ENCODE results near the gene C1QTNF3. TPM values are rescaled to one million over a fixed set of nuclear protein-coding genes. Genes with fewer than 3 reads are reported as not detected.
"Not testable (repeated sequence)": the region's sequence is repeated elsewhere in the genome, so short reads cannot be mapped to it uniquely, and the experiment has no call there.

The C1QTNF3 gene
- total RNA-seq (2014; rRNA removed; shearing (Covaris generic)): 1.1 and 1.3 TPM in 2 replicates

- DNase-seq (ENCODE audit: low read depth): no peak
Measured at GRCh38 chr5:34043099-34043876, at the start of gene C1QTNF3. C1QTNF3 (minus strand) TSS chr5:34043213; CDS start chr5:34043125, 88 bp downstream.

- DNase-seq (ENCODE audit: low read depth): not testable (repeated sequence)
Measured at GRCh38 chr5:34091039-34091438, 48.0 kb upstream of the C1QTNF3 start.

DNA sequence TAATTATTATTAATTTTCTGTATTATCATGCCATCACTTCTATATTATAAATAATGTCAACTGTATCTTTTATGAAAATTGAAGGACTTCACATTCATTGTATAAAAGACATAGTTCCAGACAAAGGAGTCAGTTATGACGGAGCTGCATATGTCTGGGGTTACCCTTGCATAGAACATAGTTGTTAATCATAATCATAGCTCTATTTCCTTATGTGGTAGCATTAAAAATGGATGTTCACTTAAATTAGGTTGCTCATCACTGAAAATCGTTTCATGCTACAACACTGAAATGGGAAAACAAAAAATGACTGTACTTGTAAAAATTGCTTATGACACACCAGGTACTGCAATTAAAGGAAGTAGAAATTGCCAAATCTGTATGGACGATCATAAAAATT lies 46.8 kb upstream of the C1QTNF3 start:
- DNase-seq (ENCODE audit: low read depth): not testable (repeated sequence)

DNA sequence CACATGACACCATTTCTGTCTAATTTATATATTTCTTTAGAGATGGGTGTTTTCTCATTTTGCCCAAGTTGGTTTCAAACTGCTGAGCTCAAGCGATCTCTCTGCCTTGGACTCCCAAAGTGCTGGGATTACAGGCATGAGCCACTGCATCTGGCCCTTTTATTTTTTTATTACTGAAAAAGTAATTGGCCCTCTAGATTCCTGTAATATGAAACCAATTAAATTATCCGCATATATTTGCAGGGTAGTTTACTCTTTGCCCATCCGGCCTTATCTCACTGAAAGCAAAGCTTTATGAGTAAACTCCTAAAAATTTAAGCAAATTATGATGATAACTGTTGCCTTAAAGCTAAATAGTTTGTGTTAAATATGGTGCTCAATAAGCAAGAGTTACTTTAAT lies 44.7 kb upstream of the C1QTNF3 start:
- DNase-seq (ENCODE audit: low read depth): not testable (repeated sequence)

DNA sequence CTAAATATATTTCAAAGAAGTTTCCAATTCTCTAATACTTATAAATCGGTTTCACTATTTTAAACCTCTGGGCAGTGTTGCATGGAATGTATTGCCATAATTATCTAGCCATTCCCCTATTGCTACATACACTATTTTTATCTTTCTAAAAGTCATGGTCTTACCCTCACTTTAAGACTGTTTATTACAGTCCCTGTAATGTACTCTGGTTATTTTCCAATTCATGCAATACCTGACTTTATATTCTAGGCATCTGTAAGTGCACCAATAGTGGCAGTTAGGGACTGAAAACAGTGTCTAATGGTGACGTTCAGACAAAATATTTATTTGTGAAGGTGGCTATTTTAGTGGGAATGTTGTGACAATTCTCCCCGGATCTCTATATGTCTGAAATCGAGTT lies 40.9 kb upstream of the C1QTNF3 start:
- not testable (repeated sequence) for DNase-seq (ENCODE audit: low read depth)

- DNase-seq (ENCODE audit: low read depth): not testable (repeated sequence)
Measured at GRCh38 chr5:34079505-34079904, 36.5 kb upstream of the C1QTNF3 start.

DNA sequence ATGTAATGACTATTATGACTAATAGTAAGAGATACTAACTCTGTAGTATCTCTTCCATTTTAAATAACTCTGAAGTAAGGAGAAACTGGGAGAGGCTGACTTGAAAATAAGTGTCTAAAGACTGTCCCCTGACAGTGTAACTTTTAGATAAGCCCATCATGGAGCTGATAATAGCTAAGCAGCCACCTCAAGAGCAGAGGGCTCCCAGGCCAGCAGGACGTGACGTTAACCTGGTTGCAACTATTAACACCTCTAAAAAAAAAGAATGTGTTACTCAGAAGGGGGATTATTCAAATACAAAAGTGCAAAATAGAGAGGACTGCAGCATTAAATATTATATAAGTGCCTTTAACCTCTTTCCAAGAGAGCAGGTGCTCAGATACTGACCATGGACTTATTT lies 34.6 kb upstream of the C1QTNF3 start:
- DNase-seq (ENCODE audit: low read depth): not testable (repeated sequence)

DNA sequence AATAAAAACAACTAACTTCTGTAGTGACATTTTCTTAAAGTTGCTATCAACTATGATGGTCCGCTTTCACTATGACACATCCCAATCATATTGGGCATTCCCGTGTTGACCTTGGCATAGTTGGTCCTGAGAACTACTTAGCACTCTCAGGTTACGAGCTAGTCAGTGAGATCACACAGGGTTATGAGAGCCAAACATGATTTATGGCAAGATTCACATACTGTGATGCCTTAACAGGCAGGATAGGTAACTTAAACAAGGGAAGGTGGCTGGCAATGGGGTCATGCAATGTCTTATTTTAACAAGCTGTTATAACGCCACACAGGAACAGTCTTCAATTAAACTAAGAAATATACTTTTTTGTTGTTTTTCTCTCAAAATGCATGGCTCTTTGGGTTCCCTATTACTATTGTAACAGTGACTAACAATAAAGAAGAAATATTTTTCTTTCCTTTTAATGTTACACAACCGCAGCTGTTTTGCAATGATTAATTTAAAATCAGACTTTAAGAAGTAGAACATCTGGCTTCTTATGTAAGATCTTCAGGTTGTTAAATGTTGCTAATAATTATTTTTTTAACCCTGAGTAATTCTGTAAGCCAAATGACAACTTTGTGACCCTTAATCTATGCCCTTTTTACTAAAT lies 33.8 kb upstream of the C1QTNF3 start:
- DNase-seq (ENCODE audit: low read depth): not testable (repeated sequence)

DNA sequence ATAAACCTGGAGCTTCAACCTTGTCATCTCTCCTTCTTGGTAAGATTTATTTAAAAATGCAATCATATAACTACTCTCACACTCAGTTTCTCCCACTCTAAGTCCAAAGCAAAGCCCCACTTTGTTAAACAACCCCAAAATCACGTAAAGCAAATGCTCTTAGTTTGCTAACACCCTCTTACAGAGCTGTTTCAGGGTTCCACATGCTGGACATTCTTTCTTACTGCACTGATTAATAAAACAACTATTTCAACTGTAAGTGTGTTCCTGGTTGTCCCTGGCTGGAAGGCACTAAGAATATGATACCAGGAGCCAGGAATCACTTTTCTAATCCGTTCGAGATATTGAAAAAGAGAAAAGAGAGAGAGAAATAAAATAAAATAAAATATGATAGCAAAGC lies 31.5 kb upstream of the C1QTNF3 start:
- DNase-seq (ENCODE audit: low read depth): not testable (repeated sequence)

- DNase-seq (ENCODE audit: low read depth): not testable (repeated sequence)
Measured at GRCh38 chr5:34074071-34074470, 31.1 kb upstream of the C1QTNF3 start.

DNA sequence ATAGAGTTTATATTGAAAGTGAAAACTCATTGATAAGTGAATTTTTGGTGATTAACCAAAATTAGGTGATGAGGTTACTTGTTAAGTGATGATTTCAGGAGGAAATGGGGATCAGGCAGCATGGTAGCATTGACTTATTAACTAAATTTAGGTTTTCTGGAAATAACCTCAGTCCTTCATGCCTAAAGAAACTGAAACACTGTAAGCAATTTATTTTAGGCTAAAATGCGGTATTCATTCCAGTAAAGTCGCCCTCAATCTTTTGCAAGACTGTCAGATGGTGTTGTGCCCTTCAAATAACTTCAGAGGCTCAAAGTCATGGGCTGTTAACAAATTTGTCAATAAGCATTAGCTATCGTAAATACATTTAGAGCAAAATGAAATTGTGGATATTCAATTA lies 27.6 kb upstream of the C1QTNF3 start:
- not testable (repeated sequence) for DNase-seq (ENCODE audit: low read depth)

- no peak for DNase-seq (ENCODE audit: low read depth)
Measured at GRCh38 chr5:34064656-34065055, 21.6 kb upstream of the C1QTNF3 start.

DNA sequence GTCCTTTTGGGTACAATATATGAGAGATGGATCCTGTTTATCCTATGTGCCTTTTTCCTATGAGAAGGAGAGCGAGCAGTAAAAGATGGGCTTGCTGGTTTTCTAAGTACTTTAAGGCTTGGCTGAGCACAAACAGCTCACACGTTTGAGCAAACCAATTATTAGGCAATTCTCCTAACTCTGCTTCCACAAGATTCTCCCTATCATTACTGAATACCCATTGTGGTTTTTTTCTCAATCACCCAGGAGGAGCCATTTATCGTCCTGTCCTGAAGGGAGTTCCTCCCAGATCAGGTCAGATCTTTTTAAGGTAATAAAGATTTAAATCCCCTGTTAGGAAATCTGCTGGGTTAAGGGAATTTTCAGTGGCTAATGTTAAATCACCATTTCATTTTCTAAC lies 19.4 kb upstream of the C1QTNF3 start:
- DNase-seq (ENCODE audit: low read depth): no peak

- DNase-seq (ENCODE audit: low read depth): no peak
Measured at GRCh38 chr5:34061993-34062392, 19.0 kb upstream of the C1QTNF3 start.

DNA sequence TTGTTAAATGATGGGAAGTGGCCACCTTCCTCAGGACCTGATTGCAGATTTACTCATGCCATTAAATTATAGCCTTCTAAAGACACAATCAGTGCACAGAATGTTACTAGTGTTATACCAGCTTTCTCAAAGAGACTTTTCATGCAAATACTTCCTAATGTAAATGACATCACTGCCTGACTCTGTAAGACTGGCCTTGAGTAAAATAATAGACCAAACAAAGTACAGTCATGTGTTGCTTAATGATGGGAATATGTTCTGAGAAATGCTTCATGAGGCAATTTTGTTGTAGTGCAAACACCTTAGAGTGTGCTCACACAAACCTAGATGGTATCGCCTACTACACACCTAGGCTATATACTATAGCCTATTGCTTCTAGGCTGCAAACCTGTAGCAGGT lies 17.0 kb upstream of the C1QTNF3 start:
- DNase-seq (ENCODE audit: low read depth): no peak

- no peak for DNase-seq (ENCODE audit: low read depth)
Measured at GRCh38 chr5:34058532-34058931, 15.5 kb upstream of the C1QTNF3 start.

- no peak for DNase-seq (ENCODE audit: low read depth)
Measured at GRCh38 chr5:34057569-34057968, 14.6 kb upstream of the C1QTNF3 start.

DNA sequence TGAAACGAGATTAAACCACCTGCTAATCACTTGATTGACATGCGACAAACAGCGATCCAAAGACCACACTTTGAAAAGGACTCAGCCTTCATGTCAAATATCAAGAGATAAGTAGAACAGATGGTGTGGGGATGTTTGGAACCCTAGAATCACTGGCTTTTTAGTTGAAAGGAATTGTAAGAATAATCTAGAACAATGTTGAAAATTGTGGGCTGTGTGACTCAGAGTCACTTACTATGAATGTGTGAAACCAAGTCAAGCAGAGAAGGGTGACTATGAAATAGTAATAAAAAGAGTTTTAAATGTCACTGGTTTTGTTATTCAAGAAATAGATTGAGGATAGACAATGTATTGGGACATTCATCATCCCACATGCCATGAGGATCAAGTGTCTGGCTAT lies 14.1 kb upstream of the C1QTNF3 start:
- peak; percentile 8 for DNase-seq (ENCODE audit: low read depth)

DNA sequence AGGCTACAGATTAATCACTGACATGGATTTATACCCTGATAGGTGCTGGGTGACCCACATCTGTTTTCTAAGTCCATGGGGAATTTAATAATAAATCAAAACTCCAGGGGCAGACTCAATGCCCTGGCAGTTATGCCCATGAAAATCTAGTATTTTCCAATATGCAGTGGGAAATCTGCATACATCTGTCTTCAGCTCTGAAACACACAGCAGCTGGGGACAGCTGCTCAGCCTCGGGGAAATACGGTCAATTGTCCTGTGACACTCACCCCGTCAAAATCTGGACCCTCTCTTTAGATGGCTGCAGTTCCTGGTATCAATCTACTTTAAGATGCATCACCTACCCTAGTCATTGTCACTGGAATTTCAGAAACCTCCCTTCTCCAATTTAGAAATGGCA lies 12.7 kb upstream of the C1QTNF3 start:
- no peak for DNase-seq (ENCODE audit: low read depth)

- DNase-seq (ENCODE audit: low read depth): no peak
Measured at GRCh38 chr5:34054400-34054729, 11.4 kb upstream of the C1QTNF3 start.

GRCh38 chr5:34053571-34054399 lies 10.8 kb upstream of the C1QTNF3 start:
- DNase-seq (ENCODE audit: low read depth): peak; percentile 11

DNA sequence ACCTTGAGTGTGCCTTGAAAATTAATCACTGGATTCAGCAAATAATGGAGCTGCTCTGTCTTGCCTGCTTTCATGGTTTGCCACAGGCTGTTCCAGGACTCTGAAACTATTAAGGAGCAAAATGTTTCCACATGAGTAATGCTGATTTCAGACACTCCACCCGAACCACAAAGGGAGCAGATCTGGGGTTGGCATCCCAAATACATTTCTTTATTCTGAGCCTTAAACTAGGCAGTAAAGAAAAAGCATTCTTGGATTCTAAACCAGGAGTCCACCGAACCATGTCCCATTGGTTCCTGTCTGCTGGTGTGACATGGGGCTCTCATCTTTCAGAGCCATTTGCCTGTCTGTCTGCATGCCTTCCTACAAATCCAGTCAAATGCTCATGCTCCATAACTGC lies 10.1 kb upstream of the C1QTNF3 start:
- DNase-seq (ENCODE audit: low read depth): peak; percentile 82
